ENCODE measurements around the gene ZDHHC19.

DNA sequence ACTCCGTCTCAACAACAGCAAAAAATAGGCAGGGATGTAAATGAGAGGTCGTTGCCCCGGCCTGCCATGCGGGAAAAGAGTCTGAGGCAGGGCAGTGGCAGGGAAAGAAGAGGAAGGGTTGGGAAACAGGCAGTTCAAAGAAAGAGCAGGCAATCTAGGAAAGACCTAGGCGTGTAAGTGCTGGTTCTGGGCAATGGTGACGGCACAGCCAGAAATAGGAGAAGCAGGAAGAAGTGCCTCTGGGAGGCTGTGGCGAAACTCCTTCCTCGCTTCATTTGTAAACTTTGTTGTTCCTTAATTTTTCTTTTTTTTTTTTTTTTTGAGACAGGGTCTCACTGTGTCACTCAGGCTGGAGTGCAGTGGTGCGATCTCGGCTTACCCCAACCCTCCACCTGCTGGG is 9.4 kb upstream of the ZDHHC19 start:
- TF ChIP-seq, protein P1, sequence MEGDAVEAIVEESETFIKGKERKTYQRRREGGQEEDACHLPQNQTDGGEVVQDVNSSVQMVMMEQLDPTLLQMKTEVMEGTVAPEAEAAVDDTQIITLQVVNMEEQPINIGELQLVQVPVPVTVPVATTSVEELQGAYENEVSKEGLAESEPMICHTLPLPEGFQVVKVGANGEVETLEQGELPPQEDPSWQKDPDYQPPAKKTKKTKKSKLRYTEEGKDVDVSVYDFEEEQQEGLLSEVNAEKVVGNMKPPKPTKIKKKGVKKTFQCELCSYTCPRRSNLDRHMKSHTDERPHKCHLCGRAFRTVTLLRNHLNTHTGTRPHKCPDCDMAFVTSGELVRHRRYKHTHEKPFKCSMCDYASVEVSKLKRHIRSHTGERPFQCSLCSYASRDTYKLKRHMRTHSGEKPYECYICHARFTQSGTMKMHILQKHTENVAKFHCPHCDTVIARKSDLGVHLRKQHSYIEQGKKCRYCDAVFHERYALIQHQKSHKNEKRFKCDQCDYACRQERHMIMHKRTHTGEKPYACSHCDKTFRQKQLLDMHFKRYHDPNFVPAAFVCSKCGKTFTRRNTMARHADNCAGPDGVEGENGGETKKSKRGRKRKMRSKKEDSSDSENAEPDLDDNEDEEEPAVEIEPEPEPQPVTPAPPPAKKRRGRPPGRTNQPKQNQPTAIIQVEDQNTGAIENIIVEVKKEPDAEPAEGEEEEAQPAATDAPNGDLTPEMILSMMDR (IDR thresholded peaks at IDR 0.05) = no peak
- TF ChIP-seq POLR2AphosphoS5 (IDR thresholded peaks at IDR 0.05) (no peak), POLR2A (IDR thresholded peaks at IDR 0.05) (no peak), EP300 (IDR thresholded peaks at IDR 0.05) (no peak)

Measured in stomach (tissue), 4 donors.